ENCODE results near the gene ZC3H12D.
A peak's percentile ranks its signal among the peaks of the same experiment; 100 is the strongest.

Gene ZC3H12D

GRCh38 chr6:149422581-149422980, 62.2 kb downstream of the ZC3H12D start:
- TF ChIP-seq FOXP2 (optimal IDR thresholded peaks at IDR 0.05; ENCODE audit: control extremely low read depth, extremely low read length, insufficient read depth) (no peak), EZH2 (IDR thresholded peaks at IDR 0.05) (no peak), POLR2AphosphoS5 (IDR thresholded peaks at IDR 0.05; ENCODE audit: borderline replicate concordance, low read depth, low read length) (no peak)
- no peak overlapping the region for H3K9ac ChIP-seq (ENCODE audit: insufficient read length)
- no peak overlapping the region for H3K27ac ChIP-seq
- H3K4me3 ChIP-seq = no peak overlapping the region
- no peaks in the 10 kb centered on the region for H3K9me3 ChIP-seq (ENCODE audit: low read depth, low read length)
- DNase-seq (ENCODE audit: low read depth, low spot score) = no peak
- no peaks in the 10 kb centered on the region for H3K36me3 ChIP-seq (ENCODE audit: insufficient read depth, low read length)

- Histone ChIP-seq H3K27ac (no peak overlapping the region), H3K4me3 (no peak overlapping the region), H3K9ac (ENCODE audit: insufficient read length) (no peak overlapping the region), H3K36me3 (ENCODE audit: insufficient read depth, low read length) (no peaks in the 10 kb centered on the region), H3K9me3 (ENCODE audit: low read depth, low read length) (no peaks in the 10 kb centered on the region)
- DNase-seq (ENCODE audit: low read depth, low spot score) = no peak
- TF ChIP-seq FOXP2 (optimal IDR thresholded peaks at IDR 0.05; ENCODE audit: control extremely low read depth, extremely low read length, insufficient read depth) (no peak), POLR2AphosphoS5 (IDR thresholded peaks at IDR 0.05; ENCODE audit: borderline replicate concordance, low read depth, low read length) (no peak), EZH2 (IDR thresholded peaks at IDR 0.05) (no peak)
Observed at GRCh38 chr6:149421132-149421531, 63.7 kb downstream of the ZC3H12D start.

GRCh38 chr6:149419696-149420404, 65.0 kb downstream of the ZC3H12D start:
- TF ChIP-seq FOXP2 (optimal IDR thresholded peaks at IDR 0.05; ENCODE audit: control extremely low read depth, extremely low read length, insufficient read depth) (no peak), EZH2 (IDR thresholded peaks at IDR 0.05) (no peak), POLR2AphosphoS5 (IDR thresholded peaks at IDR 0.05; ENCODE audit: borderline replicate concordance, low read depth, low read length) (no peak)
- H3K4me3 ChIP-seq = no peak overlapping the region
- no peak for DNase-seq (ENCODE audit: low read depth, low spot score)
- H3K27ac ChIP-seq = no peak overlapping the region
- no peak overlapping the region for H3K9ac ChIP-seq (ENCODE audit: insufficient read length)
- no peaks in the 10 kb centered on the region for H3K36me3 ChIP-seq (ENCODE audit: insufficient read depth, low read length)
- no peaks in the 10 kb centered on the region for H3K9me3 ChIP-seq (ENCODE audit: low read depth, low read length)

- Histone ChIP-seq H3K9me3 (ENCODE audit: low read depth, low read length) (no peaks in the 10 kb centered on the region), H3K4me3 (no peak overlapping the region), H3K36me3 (ENCODE audit: insufficient read depth, low read length) (peaks cover 12% of the 10 kb centered on the region), H3K9ac (ENCODE audit: insufficient read length) (no peak overlapping the region), H3K27ac (no peak overlapping the region)
- no peak for TF ChIP-seq FOXP2 (optimal IDR thresholded peaks at IDR 0.05; ENCODE audit: control extremely low read depth, extremely low read length, insufficient read depth)
- TF ChIP-seq POLR2AphosphoS5 (IDR thresholded peaks at IDR 0.05; ENCODE audit: borderline replicate concordance, low read depth, low read length) = no peak
- no peak for TF ChIP-seq EZH2 (IDR thresholded peaks at IDR 0.05)
- no peak for DNase-seq (ENCODE audit: low read depth, low spot score)
Observed at GRCh38 chr6:149414821-149415220, 70.0 kb downstream of the ZC3H12D start.

GRCh38 chr6:149414009-149414408, 70.8 kb downstream of the ZC3H12D start:
- no peak for TF ChIP-seq EZH2 (IDR thresholded peaks at IDR 0.05)
- no peak for TF ChIP-seq FOXP2 (optimal IDR thresholded peaks at IDR 0.05; ENCODE audit: control extremely low read depth, extremely low read length, insufficient read depth)
- TF ChIP-seq POLR2AphosphoS5 (IDR thresholded peaks at IDR 0.05; ENCODE audit: borderline replicate concordance, low read depth, low read length) = no peak
- H3K9ac ChIP-seq (ENCODE audit: insufficient read length) = no peak overlapping the region
- H3K9me3 ChIP-seq (ENCODE audit: low read depth, low read length) = no peaks in the 10 kb centered on the region
- peaks cover 19% of the 10 kb centered on the region for H3K36me3 ChIP-seq (ENCODE audit: insufficient read depth, low read length)
- no peak for DNase-seq (ENCODE audit: low read depth, low spot score)
- no peak overlapping the region for H3K4me3 ChIP-seq
- H3K27ac ChIP-seq = no peak overlapping the region

- no peak overlapping the region for H3K4me3 ChIP-seq
- H3K27ac ChIP-seq = no peak overlapping the region
- H3K9ac ChIP-seq (ENCODE audit: insufficient read length) = no peak overlapping the region
- TF ChIP-seq POLR2AphosphoS5 (IDR thresholded peaks at IDR 0.05; ENCODE audit: borderline replicate concordance, low read depth, low read length) (no peak), EZH2 (IDR thresholded peaks at IDR 0.05) (no peak), FOXP2 (optimal IDR thresholded peaks at IDR 0.05; ENCODE audit: control extremely low read depth, extremely low read length, insufficient read depth) (no peak)
- no peak for DNase-seq (ENCODE audit: low read depth, low spot score)
- H3K36me3 ChIP-seq (ENCODE audit: insufficient read depth, low read length) = peaks cover 24% of the 10 kb centered on the region
- no peaks in the 10 kb centered on the region for H3K9me3 ChIP-seq (ENCODE audit: low read depth, low read length)
Observed at GRCh38 chr6:149410557-149410956, 74.3 kb downstream of the ZC3H12D start.

- peaks cover 30% of the 10 kb centered on the region for H3K36me3 ChIP-seq (ENCODE audit: insufficient read depth, low read length)
- H3K27ac ChIP-seq = no peak overlapping the region
- DNase-seq (ENCODE audit: low read depth, low spot score) = no peak
- TF ChIP-seq POLR2AphosphoS5 (IDR thresholded peaks at IDR 0.05; ENCODE audit: borderline replicate concordance, low read depth, low read length) = no peak
- TF ChIP-seq FOXP2 (optimal IDR thresholded peaks at IDR 0.05; ENCODE audit: control extremely low read depth, extremely low read length, insufficient read depth) = no peak
- TF ChIP-seq EZH2 (IDR thresholded peaks at IDR 0.05) = no peak
- no peak overlapping the region for H3K9ac ChIP-seq (ENCODE audit: insufficient read length)
- no peaks in the 10 kb centered on the region for H3K9me3 ChIP-seq (ENCODE audit: low read depth, low read length)
- no peak overlapping the region for H3K4me3 ChIP-seq
Observed at GRCh38 chr6:149409617-149410016, 75.2 kb downstream of the ZC3H12D start.

- H3K36me3 ChIP-seq (ENCODE audit: insufficient read depth, low read length) = peaks cover 47% of the 10 kb centered on the region
- no peaks in the 10 kb centered on the region for H3K9me3 ChIP-seq (ENCODE audit: low read depth, low read length)
- DNase-seq (ENCODE audit: low read depth, low spot score) = peak; percentile 32
- no peak overlapping the region for H3K4me3 ChIP-seq
- TF ChIP-seq POLR2AphosphoS5 (IDR thresholded peaks at IDR 0.05; ENCODE audit: borderline replicate concordance, low read depth, low read length) (no peak), FOXP2 (optimal IDR thresholded peaks at IDR 0.05; ENCODE audit: control extremely low read depth, extremely low read length, insufficient read depth) (no peak), EZH2 (IDR thresholded peaks at IDR 0.05) (no peak)
- H3K27ac ChIP-seq = peak overlapping the region; percentile 85
- H3K9ac ChIP-seq (ENCODE audit: insufficient read length) = peak overlapping the region; percentile 56
Observed at GRCh38 chr6:149405823-149406765, 78.7 kb downstream of the ZC3H12D start.
